B cell (primary cell): ENCODE measurements around the gene PNPLA2. TPM values are rescaled to one million over a fixed set of nuclear protein-coding genes. Genes with fewer than 3 reads are reported as not detected.

Source experiments
- ATAC-seq: fragments of 200-7000 bp; cut with Tn5 transposase; one replicate; pipeline ENCODE4 v1.10.0; 2021; ENCODE audit warnings: low read depth, mild to moderate bottlenecking, moderate number of reproducible peaks, moderate library complexity
- CTCF ChIA-PET: fragments of 350-600 bp; sonication (Branson Sonifier 250); formaldehyde crosslinking; loops from one replicate; lab custom pipeline; 2021; ENCODE audit warnings: antibody characterized with exemption, inconsistent platforms; lab: Charles Lee
- POLR2A ChIA-PET: fragments of 350-600 bp; sonication (Branson Sonifier 250); formaldehyde crosslinking; loops from one replicate; lab custom pipeline; 2021; ENCODE audit warnings: antibody characterized with exemption; lab: Charles Lee
- DNase-seq: peaks from one replicate; pipeline ENCODE4 v3.0.0; 2013
- H2AFZ ChIP-seq: 2 replicates; pipeline ENCODE4 v1.6.1; 2012; ENCODE audit warnings: mild to moderate bottlenecking, low read depth, low read length; ENCODE audit not compliant: insufficient read depth, poor library complexity, severe bottlenecking
- H3K27ac ChIP-seq, 2 donors: 1 replicate in 1 of 2; 2 replicates in 1 of 2; pipeline ENCODE4 v1.5.1; 2012 to 2013; ENCODE audit warnings: low read length in 2 of 2, mild to moderate bottlenecking in 2 of 2, moderate library complexity in 1 of 2
- H3K27me3 ChIP-seq, 4 experiments: fragments of 200-600 bp in 1 of 4; sonication (generic) in 1 of 4; replicated peaks in 1 of 4; 1 replicate in 2 of 4; 2 replicates in 2 of 4; pipeline versions ENCODE4 v1.6.1 to v1.7.0; 2013 to 2016; ENCODE audit warnings: low read length in 3 of 4, mild to moderate bottlenecking in 2 of 4, mixed read lengths in 1 of 4, moderate library complexity in 1 of 4; ENCODE audit not compliant: insufficient read depth in 4 of 4, control insufficient read depth in 3 of 4; ENCODE audit errors: control extremely low read depth in 1 of 4
- H3K36me3 ChIP-seq, 2 experiments: replicated peaks in 1 of 2; 1 replicate in 1 of 2; 2 replicates in 1 of 2; pipeline versions ENCODE4 v1.6.1 to v1.7.1; 2013; ENCODE audit warnings: low read length in 1 of 2; ENCODE audit not compliant: insufficient read depth in 2 of 2, control insufficient read depth in 1 of 2; ENCODE audit errors: control extremely low read depth in 1 of 2, extremely low read depth in 1 of 2
- H3K4me1 ChIP-seq, 2 donors: fragments of 200-600 bp in 1 of 2; sonication (generic) in 1 of 2; 1 replicate in 1 of 2; 2 replicates in 1 of 2; pipeline versions ENCODE4 v1.5.1 to v1.6.1; 2013 to 2017; ENCODE audit warnings: low read length in 2 of 2; ENCODE audit not compliant: control insufficient read depth in 2 of 2, insufficient read depth in 2 of 2
- H3K4me2 ChIP-seq: replicated peaks from 2 replicates; pipeline ENCODE3; 2012; ENCODE audit warnings: mild to moderate bottlenecking, low read depth, low read length; ENCODE audit not compliant: poor library complexity, severe bottlenecking
- H3K4me3 ChIP-seq, 5 experiments: fragments of 200-600 bp in 1 of 5; sonication (generic) in 1 of 5; 1 replicate in 3 of 5; 2 replicates in 2 of 5; pipeline versions ENCODE4 v1.5.1 to v1.7.0; 2011 to 2016; ENCODE audit warnings: low read length in 4 of 5, mild to moderate bottlenecking in 4 of 5, low read depth in 2 of 5, control low read depth in 1 of 5, moderate library complexity in 1 of 5; ENCODE audit not compliant: insufficient read depth in 1 of 5; ENCODE audit errors: control extremely low read depth in 1 of 5, extremely low read depth in 1 of 5
- H3K79me2 ChIP-seq: fragments of 200-600 bp; sonication (generic); one replicate; pipeline ENCODE4 v1.6.0; 2016; ENCODE audit warnings: low read length; ENCODE audit not compliant: control insufficient read depth, insufficient read depth
- H3K9ac ChIP-seq: fragments of 200-600 bp; sonication (generic); 2 replicates; pipeline ENCODE4 v1.6.1; 2017; ENCODE audit warnings: mild to moderate bottlenecking, low read length, moderate library complexity
- H3K9me3 ChIP-seq, 3 donors: one replicate each; pipeline versions ENCODE4 v1.6.1 to v1.7.1; 2013; ENCODE audit warnings: low read length in 2 of 3; ENCODE audit not compliant: control insufficient read depth in 2 of 3, insufficient read depth in 1 of 3; ENCODE audit errors: control extremely low read depth in 1 of 3
- H4K20me1 ChIP-seq: 2 replicates; pipeline ENCODE4 v1.6.0; 2012; ENCODE audit warnings: mild to moderate bottlenecking, low read length; ENCODE audit not compliant: insufficient read depth, control insufficient read depth, poor library complexity, severe bottlenecking
- H3K27ac Mint-ChIP-seq: one replicate; pipeline ENCODE4 v1.8.0; 2021; ENCODE audit warnings: mixed read lengths
- H3K27me3 Mint-ChIP-seq: one replicate; pipeline ENCODE4 v1.8.0; 2021; ENCODE audit warnings: mixed read lengths
- H3K4me1 Mint-ChIP-seq: one replicate; pipeline ENCODE4 v1.8.0; 2021; ENCODE audit warnings: mixed read lengths
- H3K4me3 Mint-ChIP-seq: one replicate; pipeline ENCODE4 v1.8.0; 2021; ENCODE audit warnings: mixed read lengths
- H3K9me3 Mint-ChIP-seq: one replicate; pipeline ENCODE4 v1.8.0; 2022; ENCODE audit warnings: mixed read lengths; ENCODE audit not compliant: insufficient read depth
- CTCF ChIP-seq: fragments of 200-600 bp; IDR thresholded peaks from one replicate; pipeline ENCODE4 v1.8.0; 2022; ENCODE audit warnings: antibody characterized with exemption, mild to moderate bottlenecking
- EZH2 ChIP-seq: IDR thresholded peaks from 2 replicates; pipeline ENCODE4 v1.6.1; 2012; ENCODE audit warnings: borderline replicate concordance, low read depth, mild to moderate bottlenecking, moderate library complexity, low read length; ENCODE audit not compliant: insufficient read depth, poor library complexity, severe bottlenecking
- WGBS: methylation state at CpG from one replicate; pipeline ENCODE4 v1.1.5; 2013; ENCODE audit warnings: missing lambda C conversion rate; ENCODE audit not compliant: insufficient coverage; 5-methylcytosine and 5-hydroxymethylcytosine counted together
- intact Hi-C: fragments of 100-400 bp; cut with micrococcal nuclease; formaldehyde crosslinking; loops from one replicate; pipeline ENCODE4 v1.10.0; 2022
- polyA plus RNA-seq: library from polyadenylated mRNA; depleted of rRNA; stranded (reverse); fragments of >200 nt; gene quantifications from 2 replicates; pipeline ENCODE4 v1.2.3, GENCODE V29; 2012
- total RNA-seq, 2 donors: library from RNA; stranded (reverse); fragments of 120-200 nt in 1 of 2; gene quantifications; 1 replicate in 1 of 2; 2 replicates in 1 of 2; pipeline versions ENCODE4 v1.2.3 to v1.2.4, GENCODE V29; 2013 to 2022

The PNPLA2 gene
- total and polyA plus RNA-seq, 2 donors (not counting 1 experiment from before 2014, with no cell fraction given): 208 to 276 TPM

GRCh38 chr11:819943-820649 is 1.4 kb downstream of the PNPLA2 start:
- H4K20me1 ChIP-seq: peaks cover 50% of the 10 kb centered on the region
- peak; percentile 73 for ATAC-seq
- 4% methylated on average over 47 of the region's 47 CpGs for WGBS
- peaks cover 20% of the 10 kb centered on the region for H3K4me1 Mint-ChIP-seq
- ChIA-PET POLR2A (interaction anchor here (0.7 to 3.7 kb wide), 9 partner anchors 10 to 314 kb away, joined by 3 to 57 read pairs (median 8); partner anchors contain the start of genes CD151, CRACR2B, HRAS and LRRC56), CTCF (interaction anchor here (0.9 to 2.8 kb wide), 5 partner anchors 9 to 244 kb away, joined by 3 to 14 read pairs (median 3); partner anchors contain the start of genes RPLP2 and TSPAN4)
- H3K9ac ChIP-seq: peak overlapping the region; percentile 91
- peak overlapping the region; percentile 90 for H3K4me2 ChIP-seq
- peak overlapping the region; percentile 91 for H3K27ac Mint-ChIP-seq
- no peaks in the 10 kb centered on the region for H3K27me3 Mint-ChIP-seq
- peak overlapping the region; percentile 92 for H3K4me3 Mint-ChIP-seq
- DNase-seq: peak; percentile 95
- no peaks in the 10 kb centered on the region for H3K9me3 ChIP-seq
- H3K27me3 ChIP-seq: no peaks in the 10 kb centered on the region
- TF ChIP-seq EZH2: no peak
- TF ChIP-seq CTCF: no peak
- H2AFZ ChIP-seq: peak overlapping the region; percentile 87
- intact Hi-C loops: loop anchor here (1.0 kb wide), 5 partner anchors 10 to 22 kb away; partner anchors contain the start of genes PIDD1, POLR2L, RPLP2 and SLC25A22
- H3K79me2 ChIP-seq: peaks cover 24% of the 10 kb centered on the region
- H3K36me3 ChIP-seq: peaks cover 0 to 28% of the 10 kb centered on the region in 2 experiments
- peak overlapping the region; percentile 68 to 91 for H3K27ac ChIP-seq
- H3K4me3 ChIP-seq: peak overlapping the region; percentile 37 to 82 (median 73)
- peaks cover 16 to 26% of the 10 kb centered on the region in 2 donors for H3K4me1 ChIP-seq
- H3K9me3 Mint-ChIP-seq: no peaks in the 10 kb centered on the region
